ENCODE data around the gene UBE2C.

The UBE2C gene

GRCh38 chr20:45859916-45860315 lies 47.5 kb downstream of the UBE2C start:
- DNase-seq (ENCODE audit: low read depth, low spot score) = no peak

GRCh38 chr20:45860560-45861220 lies 48.2 kb downstream of the UBE2C start:
- DNase-seq (ENCODE audit: low read depth, low spot score) = no peak

- DNase-seq (ENCODE audit: low read depth, low spot score) = no peak
Measured at GRCh38 chr20:45861221-45862075, 49.0 kb downstream of the UBE2C start.

- DNase-seq (ENCODE audit: low read depth, low spot score) = no peak
Measured at GRCh38 chr20:45863543-45864470, 51.4 kb downstream of the UBE2C start.

- DNase-seq (ENCODE audit: low read depth, low spot score) = no peak
Measured at GRCh38 chr20:45866454-45866853, 54.0 kb downstream of the UBE2C start.
